GM08714 (cell line): ENCODE results near the gene TMEM212.

Experiments used
- H3K4me3 ChIP-seq: fragments of 200-500 bp; sonication (Bioruptor generic); 2 replicates; pipeline ENCODE4 v1.5.1; 2014; ENCODE audit warnings: mild to moderate bottlenecking, low read length, inconsistent platforms
- ZNF274 ChIP-seq: IDR thresholded peaks from 2 replicates; pipeline ENCODE4 v1.6.1; 2012; ENCODE audit warnings: mild to moderate bottlenecking, low read depth, low read length

Gene TMEM212

GRCh38 chr3:171874879-171875278 lies 31.7 kb downstream of the TMEM212 start:
- no peak overlapping the region for H3K4me3 ChIP-seq
- no peak for TF ChIP-seq ZNF274

GRCh38 chr3:171875923-171876412 lies 32.8 kb downstream of the TMEM212 start:
- H3K4me3 ChIP-seq: no peak overlapping the region
- TF ChIP-seq ZNF274: no peak

- no peak for TF ChIP-seq ZNF274
- no peak overlapping the region for H3K4me3 ChIP-seq
Measured at GRCh38 chr3:171876680-171877147, 33.6 kb downstream of the TMEM212 start.

- no peak overlapping the region for H3K4me3 ChIP-seq
- TF ChIP-seq ZNF274: no peak
Measured at GRCh38 chr3:171878461-171879225, 35.5 kb downstream of the TMEM212 start.

- no peak overlapping the region for H3K4me3 ChIP-seq
Measured at GRCh38 chr3:171879472-171879871, 36.3 kb downstream of the TMEM212 start.

GRCh38 chr3:171880101-171880870 lies 37.1 kb downstream of the TMEM212 start:
- TF ChIP-seq ZNF274: no peak
- H3K4me3 ChIP-seq: no peak overlapping the region

More at GRCh38 chr3:171879472-171879871, 36.3 kb downstream of the TMEM212 start:
- no peak for TF ChIP-seq ZNF274

- H3K4me3 ChIP-seq: no peak overlapping the region
- no peak for TF ChIP-seq ZNF274
Measured at GRCh38 chr3:171881251-171881650, 38.1 kb downstream of the TMEM212 start.

GRCh38 chr3:171883257-171883892 lies 40.2 kb downstream of the TMEM212 start:
- H3K4me3 ChIP-seq: no peak overlapping the region
- no peak for TF ChIP-seq ZNF274

- no peak overlapping the region for H3K4me3 ChIP-seq
- TF ChIP-seq ZNF274: no peak
Measured at GRCh38 chr3:171883893-171884279, 40.7 kb downstream of the TMEM212 start.

- TF ChIP-seq ZNF274: no peak
Measured at GRCh38 chr3:171888466-171888865, 45.3 kb downstream of the TMEM212 start.

GRCh38 chr3:171890398-171890797 lies 47.2 kb downstream of the TMEM212 start:
- H3K4me3 ChIP-seq: no peak overlapping the region
- TF ChIP-seq ZNF274: no peak

More at GRCh38 chr3:171888466-171888865, 45.3 kb downstream of the TMEM212 start:
- H3K4me3 ChIP-seq: no peak overlapping the region

GRCh38 chr3:171892457-171892856 lies 49.3 kb downstream of the TMEM212 start:
- TF ChIP-seq ZNF274: no peak
- no peak overlapping the region for H3K4me3 ChIP-seq

GRCh38 chr3:171895291-171895690 lies 52.1 kb downstream of the TMEM212 start:
- H3K4me3 ChIP-seq: no peak overlapping the region
- no peak for TF ChIP-seq ZNF274

- H3K4me3 ChIP-seq: no peak overlapping the region
- no peak for TF ChIP-seq ZNF274
Measured at GRCh38 chr3:171895900-171896299, 52.8 kb downstream of the TMEM212 start.
